ENCODE measurements around the gene TFAM.

The TFAM gene

DNA sequence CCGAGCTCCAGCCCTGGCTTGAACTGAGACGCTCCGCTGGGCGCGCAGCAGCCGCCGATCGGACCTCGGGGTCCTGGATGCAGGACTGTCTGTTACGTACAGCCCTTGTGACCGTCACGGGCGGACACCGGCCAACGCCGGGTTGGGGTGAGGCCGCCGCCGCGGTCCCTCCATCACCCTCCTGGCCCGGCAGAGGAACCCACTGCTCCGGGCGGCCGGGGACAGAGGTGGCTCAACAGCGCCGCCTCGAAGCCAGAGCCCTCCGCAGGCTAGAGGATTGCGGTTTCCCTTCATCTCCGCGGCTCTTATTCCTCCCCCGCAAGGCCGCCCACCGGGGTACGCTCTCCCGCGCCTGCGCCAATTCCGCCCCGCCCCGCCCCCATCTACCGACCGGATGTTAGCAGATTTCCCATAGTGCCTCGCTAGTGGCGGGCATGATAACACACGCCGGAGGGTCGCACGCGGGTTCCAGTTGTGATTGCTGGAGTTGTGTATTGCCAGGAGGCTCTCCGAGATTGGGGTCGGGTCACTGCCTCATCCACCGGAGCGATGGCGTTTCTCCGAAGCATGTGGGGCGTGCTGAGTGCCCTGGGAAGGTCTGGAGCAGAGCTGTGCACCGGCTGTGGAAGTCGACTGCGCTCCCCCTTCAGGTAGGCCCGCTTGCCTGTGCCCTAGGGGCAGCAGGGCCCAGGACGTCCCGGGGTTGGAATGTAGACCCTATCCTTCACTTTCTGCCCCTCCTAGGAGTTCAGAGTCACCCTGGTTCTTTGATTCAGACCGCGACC, at the start of gene TFAM:
TFAM (plus strand) TSS at position 412 of the 785 bp plus-strand sequence; CDS start at position 550, 138 bp downstream.
- peak; percentile 91 for DNase-seq (ENCODE audit: low spot score)

DNA sequence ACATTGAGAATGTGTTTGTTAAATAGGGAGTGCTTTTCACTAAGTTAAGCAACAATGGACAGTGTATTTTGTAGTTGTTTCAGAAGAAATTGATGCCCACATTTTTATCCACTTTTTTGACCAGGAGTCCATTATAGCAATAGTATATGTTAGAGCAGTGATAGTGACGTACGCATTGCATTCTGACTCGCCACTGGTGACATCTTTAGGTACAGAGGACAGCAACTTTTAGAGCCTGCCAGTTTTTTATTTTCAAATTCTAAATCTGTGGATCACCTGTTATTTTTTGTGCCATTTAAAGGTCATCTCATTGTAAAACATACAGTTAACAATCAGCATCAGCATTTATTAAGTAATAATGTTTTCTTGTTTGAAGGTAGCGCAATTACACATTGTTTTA, 49.0 kb upstream of the TFAM start:
- no peak for DNase-seq (ENCODE audit: low spot score)

DNA sequence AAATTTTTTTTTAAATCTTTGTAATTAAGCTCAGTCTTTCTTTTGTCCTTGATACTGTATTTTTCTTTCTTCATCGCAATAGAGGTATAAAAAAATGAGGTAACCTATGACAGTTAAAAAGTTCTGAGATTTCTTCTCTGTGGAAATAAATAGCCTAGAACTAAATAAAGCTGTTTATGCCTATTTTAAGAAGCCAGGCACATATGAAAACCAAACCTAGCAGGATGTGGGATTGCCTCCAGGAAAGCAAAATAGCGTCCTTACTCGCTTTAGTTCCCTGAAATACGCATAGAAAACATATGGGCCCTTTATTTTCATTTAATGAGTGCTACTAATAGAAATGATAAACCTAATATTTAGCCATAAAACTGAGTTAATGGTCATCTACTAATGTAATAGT, 43.8 kb upstream of the TFAM start:
- DNase-seq (ENCODE audit: low spot score): no peak

DNA sequence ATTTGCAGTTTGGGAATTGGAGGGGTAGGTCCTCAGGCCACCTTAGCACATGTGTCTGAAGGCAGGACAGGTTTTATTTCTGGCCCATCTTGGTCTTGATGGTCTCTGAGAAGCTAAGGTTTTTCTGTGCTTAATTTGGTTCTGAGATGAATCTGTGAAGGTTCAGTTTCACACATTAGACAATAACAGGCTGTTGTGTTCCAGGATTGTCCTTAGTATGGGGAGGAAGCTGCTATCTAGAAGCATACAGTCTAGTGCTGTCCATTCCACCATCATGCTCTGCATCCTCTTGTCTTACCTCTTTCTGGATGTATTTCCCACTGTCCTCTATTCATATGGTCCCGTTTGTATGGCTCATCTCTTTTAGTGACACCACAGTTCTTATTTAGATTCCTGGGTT, 43.3 kb upstream of the TFAM start:
- DNase-seq (ENCODE audit: low spot score): no peak

DNA sequence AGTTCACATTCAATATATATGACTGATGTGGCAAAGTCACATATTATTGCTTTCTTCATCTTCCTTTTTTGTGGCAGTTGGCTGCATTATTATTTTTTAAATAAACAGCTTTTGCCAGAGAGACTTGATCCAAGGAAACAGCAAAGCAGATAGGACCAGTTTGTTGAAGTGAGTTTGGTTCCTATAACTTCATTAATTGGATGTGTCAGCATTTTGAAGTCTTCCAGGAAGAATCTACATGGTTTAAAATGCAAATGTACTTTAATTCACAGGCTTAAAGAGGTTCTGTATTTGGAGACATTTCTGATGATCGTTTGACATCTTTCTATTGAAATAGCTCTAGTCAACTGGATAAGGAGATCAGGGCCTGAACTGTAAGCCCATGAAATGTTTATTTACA, 37.2 kb upstream of the TFAM start:
- no peak for DNase-seq (ENCODE audit: low spot score)

DNA sequence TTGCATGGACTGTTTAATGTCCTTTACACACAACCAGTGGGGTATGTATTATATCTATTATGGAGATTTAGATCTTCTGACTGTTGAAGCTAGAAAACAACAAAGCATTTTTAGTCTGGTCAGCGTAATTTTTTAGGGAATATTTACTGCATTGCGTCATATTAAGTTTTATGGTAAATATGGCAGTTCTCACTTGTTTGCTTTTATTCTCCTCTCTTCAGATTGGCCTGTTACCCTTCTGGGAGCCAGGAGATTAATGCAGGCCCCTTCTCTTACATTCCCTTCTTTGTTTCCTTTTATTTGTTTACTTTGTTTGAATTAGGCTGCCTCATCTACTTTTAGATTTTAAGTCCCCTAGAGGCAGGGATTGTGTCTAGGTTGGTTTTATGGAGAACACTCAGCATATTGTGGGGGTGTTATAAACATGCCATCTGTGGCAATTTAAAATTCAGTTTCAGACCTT, 36.6 kb upstream of the TFAM start:
- no peak for DNase-seq (ENCODE audit: low spot score)

DNA sequence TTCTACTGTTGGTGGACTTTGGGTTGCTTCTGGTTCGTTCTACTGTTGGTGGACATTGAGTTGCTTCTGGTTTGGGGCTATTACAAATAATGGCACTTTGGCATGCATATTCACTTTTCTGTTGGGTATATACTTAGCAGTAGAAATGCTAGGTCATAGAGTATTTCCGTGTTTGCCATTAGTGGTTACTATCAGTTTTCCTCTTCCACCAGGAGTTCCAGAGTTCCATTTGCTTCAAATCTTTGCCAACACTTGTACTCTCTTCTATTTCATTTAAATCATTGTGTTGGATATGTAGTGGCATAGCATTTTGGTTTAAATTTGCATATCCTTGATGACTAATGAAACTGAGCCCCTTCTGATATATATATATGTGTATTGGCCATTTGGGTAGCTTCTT, 35.2 kb upstream of the TFAM start:
- no peak for DNase-seq (ENCODE audit: low spot score)

DNA sequence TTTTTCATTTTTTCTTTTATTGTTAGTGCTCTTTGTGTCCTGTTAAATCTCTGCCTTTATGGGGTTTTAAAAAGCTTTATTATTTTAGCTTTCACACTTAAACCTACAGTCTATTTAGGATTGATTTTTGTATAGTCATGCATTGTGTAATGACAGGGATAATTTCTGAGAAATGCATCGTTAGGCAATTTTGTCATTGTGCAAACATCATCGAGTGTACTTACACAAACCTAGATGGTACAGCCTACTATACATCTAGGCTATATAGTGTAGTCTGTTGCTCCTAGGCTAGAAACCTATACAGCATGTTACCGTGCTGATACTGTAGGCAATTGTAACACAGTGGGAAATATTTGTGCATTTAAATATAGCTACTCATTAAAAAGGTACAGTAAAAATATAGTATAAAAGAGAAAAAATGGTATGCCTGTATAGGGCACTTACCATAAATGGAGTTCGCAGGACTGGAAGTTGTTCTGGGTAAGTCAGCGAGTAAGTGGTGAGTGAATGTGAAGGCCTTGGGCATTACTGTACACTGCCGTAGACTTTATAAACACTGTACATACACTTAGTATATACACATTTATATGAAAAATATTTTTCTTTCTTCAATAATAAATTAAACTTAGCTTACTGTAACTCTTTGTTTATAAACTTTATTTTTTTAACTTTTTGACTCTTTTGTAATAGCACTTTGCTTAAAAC, 34.4 kb upstream of the TFAM start:
- DNase-seq (ENCODE audit: low spot score): no peak

DNA sequence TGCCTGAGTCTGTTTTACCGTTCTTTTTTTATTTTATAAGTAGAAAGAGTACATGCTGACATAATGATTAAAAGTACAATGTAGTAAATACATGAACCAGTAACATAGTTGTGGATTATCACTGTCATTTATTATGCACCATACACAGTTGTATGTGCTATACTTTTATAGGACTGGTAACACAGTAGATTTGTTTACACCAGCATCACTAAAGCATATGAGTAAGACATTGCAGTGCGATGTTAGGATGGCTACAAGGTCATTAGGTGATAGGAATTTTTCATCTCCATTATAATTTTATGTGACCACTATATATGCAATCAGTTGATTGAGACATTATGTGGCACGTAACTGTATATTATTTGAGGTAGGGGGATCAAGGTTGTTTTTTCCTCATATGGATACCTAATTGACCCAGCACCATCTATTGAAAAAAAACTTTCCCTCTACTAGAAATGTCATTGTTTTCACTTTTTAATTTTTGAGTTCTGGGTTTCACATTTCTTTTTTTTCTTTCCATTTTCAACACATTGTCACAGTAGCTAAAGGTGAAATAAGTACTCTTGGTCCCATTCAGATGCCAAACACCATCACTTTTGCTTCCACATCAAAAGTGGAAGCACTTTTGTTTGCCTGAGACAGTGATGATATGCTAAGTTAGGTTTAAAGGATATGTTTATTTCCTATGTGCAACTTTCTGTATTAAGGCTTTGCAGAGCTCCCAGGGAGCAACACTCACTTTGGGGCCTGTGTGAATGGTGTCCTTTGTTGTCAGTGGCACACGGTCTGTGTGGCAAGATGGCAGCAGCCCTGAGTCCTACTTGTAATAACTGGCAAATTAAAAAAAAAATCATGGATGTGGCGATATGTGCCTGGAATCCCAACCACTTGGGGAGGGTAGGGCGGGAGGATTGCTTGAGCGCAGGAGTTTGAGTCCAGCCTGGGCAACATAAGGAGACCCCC, 33.3 kb upstream of the TFAM start:
- DNase-seq (ENCODE audit: low spot score): peak; percentile 74

DNA sequence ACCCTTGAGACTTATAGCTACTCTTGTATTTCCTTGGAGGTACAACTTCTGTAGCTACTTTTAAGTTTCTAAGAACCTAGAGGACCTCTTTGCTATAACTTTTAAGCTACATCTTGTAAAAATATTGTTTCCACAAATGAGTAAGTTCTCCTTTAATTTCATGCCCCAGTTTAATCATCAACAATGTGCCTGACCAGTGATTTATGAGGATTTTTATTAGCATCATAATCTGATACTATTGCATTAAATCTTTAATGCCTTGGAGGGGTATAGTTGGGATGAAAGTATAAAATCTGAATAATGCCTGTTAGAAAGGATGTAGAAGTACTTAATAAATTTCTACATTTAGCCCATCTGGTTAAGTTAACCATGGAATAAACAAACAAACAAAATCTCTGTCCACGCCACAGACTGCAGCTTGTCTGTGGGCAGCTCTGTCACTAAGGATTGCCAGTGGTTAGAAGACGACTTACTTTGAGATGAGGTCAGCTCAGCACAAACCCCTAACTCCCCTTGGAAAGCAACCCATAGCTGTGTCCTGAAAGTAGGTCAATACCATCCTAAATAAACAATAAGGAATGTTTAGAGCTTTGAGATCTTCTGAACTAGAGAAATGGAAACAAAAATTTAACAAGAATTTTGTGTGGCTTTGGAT, 32.1 kb upstream of the TFAM start:
- DNase-seq (ENCODE audit: low spot score): no peak

DNA sequence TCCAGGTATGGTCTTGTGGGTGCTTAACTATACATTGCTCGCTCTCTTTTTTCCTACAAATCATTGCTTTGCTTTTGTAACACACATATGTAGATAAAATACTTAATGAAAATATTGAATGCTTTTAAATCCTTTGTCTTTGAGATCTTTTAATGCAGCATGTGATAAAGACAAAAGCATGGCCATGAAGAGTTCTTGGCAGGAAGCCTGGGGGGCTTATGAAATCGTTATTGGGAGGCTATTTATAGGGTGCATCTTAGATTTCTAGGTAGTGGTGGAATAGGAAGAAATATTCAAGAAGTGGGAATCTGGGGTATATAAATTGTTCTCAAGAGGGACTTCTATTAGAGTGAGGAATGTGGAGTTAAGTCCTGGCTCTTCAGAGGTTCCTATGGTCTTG, 28.5 kb upstream of the TFAM start:
- no peak for DNase-seq (ENCODE audit: low spot score)

DNA sequence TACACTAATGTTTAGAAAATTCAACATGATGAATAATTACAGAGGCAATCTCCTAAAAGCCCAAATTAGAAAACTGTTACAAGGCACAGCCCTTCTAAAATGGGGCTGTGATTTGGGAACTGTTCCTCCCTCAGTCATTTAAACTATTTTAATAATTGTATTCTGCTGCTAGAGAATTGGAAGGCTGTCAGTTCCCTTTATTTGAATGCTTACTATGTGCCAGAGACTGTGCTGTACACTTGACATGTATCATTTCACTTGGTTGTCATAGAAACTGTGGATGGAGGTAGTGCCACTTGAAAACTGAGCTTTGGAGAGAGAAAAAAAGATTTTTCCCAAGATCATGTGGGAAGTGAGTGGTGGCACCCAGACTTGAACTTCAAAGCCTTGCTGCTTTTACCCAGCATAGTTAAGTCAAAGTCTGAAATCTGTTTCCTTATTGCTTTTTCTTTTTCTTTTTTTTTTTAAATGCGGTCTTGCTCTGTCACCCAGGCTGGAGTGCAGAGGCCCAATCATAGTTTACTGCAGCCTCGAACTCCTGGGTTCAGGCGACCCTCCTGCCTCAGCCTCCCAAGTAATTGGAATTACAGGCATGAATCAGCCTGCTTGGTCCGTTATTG, 26.8 kb upstream of the TFAM start:
- no peak for DNase-seq (ENCODE audit: low spot score)

DNA sequence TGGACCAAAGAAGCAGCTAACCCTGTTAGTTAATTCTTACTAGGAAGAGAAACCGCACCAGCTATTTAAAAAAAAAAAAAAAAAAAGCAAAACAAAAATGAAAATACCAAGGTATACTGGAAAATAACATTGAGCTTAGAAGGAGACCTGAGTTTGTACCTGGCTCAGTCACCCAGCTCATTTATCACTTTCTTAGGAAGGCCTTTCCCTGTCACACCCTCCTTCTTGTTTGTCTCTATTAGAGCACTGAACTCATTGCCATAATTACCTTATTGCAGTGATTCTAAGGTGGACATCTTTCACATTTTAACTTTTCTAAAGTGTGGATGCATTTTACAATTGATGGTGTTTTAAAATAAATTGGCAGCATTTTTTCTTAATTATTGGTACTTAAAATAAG, 26.3 kb upstream of the TFAM start:
- no peak for DNase-seq (ENCODE audit: low spot score)

DNA sequence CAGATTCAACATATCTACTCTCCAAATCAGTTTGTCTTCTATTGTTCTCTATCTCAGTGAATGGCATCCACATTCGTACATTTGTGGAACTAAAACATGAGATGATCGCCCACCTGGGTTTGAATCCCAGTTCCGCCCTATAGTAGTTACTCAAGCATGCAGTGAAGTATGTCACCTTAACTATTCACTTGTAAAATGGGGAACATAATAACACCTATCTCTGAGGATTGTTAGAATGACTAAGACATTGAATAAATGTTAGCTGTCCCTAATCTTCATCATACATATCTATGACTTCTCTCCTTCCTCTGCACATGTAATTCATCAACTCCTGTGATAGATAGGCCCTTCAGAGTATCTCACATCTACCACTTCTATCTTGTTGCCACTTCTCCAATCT, 25.7 kb upstream of the TFAM start:
- DNase-seq (ENCODE audit: low spot score): no peak

DNA sequence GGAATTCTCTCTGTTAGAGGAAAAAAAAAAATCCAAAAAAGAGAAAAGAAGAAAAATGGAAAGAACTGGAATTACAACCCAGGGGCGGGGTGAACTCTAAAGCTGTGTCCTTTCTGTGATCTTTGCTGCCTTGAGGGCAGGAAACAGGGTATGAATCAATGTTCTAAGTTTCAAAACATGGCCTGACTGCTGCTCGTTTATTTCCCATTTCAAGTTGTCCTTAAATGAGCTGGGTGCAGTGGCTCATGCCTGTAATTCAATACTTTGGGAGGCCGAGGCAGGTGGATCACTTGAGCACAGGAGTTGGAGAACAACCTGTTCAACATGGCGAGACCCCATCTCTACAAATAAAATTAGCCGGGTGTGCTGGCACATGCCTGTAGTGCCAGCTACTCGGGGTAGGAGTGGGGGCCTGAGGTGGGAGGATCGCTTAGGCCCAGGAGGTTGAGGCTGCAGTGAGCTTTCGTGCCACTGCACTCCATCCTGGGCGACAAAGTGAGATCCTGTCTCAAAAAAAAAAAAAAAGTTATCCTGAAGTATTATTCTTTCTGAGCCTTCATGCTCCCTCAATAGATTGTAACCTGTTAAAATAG, 24.7 kb upstream of the TFAM start:
- no peak for DNase-seq (ENCODE audit: low spot score)

DNA sequence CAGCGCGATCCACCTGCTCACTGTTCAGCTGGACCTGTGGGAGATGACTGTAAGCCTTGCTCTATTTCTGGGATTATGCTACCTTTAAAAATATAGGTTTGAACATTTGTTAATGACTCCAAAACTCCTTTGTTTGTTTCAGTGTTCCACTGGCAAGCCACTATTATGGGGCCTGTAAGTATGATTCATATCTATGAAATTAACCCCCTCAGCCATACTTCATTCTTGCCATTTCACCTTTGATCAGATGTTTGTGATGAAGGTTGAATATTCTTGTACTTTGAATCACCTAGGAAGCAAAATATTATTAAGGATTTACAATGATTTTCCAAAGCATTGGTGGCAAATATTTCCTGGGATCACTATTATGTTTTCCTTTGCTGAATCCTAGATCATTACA, 23.9 kb upstream of the TFAM start:
- DNase-seq (ENCODE audit: low spot score): no peak

DNA sequence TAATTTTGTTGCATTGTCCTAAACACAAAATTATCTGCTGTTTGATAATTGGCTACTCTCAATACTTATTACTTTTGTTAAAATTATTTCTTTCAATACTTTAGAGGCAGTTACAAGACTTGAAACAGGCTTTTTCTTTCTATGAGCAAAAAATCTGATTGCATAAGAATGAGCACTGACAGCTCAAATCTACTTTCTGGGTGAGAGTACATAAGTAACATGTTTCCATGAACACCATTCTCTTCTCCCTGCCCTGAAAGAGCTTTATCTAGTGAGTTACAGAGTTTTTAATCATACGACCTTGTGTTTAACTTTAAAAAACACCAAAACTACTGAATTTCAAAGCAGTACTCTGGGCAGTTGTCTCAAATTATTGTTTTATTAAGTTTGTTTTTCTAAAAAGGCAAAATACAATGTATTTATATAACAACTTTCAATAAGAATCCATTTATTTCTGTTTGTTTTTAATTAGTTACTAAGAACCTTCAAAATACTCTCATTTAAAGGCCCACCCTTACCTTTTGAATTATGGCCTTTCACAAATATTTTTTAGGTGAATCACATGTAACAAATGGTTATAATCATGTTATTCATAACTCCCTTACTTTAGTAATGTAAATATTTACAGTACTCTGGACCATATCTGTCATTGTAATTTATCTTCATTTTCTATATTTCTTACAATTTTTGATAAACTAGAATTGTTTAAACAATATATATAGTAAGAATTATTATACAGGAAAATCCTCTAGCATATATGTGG, 23.0 kb upstream of the TFAM start:
- DNase-seq (ENCODE audit: low spot score): no peak

DNA sequence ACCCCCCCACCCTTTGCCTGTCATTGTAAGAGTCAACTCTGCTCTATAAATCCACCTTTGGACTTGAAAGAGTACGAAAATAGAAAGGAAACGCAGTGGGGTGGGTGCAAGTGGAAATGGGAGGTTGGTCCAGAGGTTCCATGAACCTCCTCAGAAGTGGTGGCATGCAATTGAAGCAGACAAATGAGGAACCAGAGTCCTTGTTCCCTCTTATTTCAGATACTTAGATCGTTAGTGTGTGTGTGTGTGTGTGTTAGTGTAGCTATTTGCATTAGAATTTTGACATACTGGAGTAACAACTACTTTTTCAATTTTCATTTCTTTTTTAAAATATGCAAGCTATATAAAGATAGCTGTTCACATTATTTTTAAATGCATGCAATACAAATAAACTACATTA, 18.1 kb upstream of the TFAM start:
- no peak for DNase-seq (ENCODE audit: low spot score)

DNA sequence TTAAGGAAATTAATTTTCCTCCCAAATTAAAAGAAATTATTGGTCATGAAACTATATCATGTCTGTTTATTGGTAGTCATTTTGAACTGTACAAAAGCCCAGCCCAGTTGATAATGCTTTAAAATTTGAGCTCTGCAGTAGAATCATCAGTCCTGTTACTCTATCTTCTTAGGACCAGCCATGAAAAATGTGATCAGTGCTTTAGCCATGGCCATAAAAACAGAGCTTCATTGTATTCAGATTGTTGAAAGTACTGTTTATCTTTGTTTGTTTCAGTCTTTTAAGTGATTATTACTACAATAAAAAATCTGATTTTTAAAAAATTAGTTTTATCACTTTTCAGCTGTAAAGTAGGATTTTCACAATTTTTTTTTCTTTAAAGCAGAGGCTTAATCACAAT, 13.7 kb upstream of the TFAM start:
- peak; percentile 77 for DNase-seq (ENCODE audit: low spot score)
